SJSA1 (cell line): Measurements from ENCODE around the gene C11orf71. TPM values are rescaled to one million over a fixed set of nuclear protein-coding genes. Genes with fewer than 3 reads are reported as not detected.
A peak's percentile ranks its signal among the peaks of the same experiment; 100 is the strongest.

Source experiments
- DNase-seq, 2 experiments: peaks; one replicate each; pipeline ENCODE4 v3.0.0-alpha.2; 2015 to 2020; ENCODE audit warnings: low spot score in 2 of 2, low read depth in 1 of 2
- H3K27ac ChIP-seq: fragments of 250-450 bp; sonication (Bioruptor Pico); 2 replicates; pipeline ENCODE4 v1.5.1; 2020; ENCODE audit warnings: mild to moderate bottlenecking, moderate library complexity
- H3K27me3 ChIP-seq: fragments of 250-450 bp; sonication (Bioruptor Pico); replicated peaks from 2 replicates; pipeline ENCODE4 v1.5.1; 2020; ENCODE audit warnings: mild to moderate bottlenecking, moderate library complexity
- H3K36me3 ChIP-seq: fragments of 250-450 bp; sonication (Bioruptor Pico); 2 replicates; pipeline ENCODE4 v1.5.1; 2020; ENCODE audit warnings: mild to moderate bottlenecking
- H3K4me1 ChIP-seq: fragments of 250-450 bp; sonication (Bioruptor Pico); replicated peaks from 2 replicates; pipeline ENCODE4 v1.6.1; 2021; ENCODE audit warnings: mild to moderate bottlenecking
- H3K4me3 ChIP-seq: fragments of 250-450 bp; sonication (Bioruptor Pico); 2 replicates; pipeline ENCODE4 v1.5.1; 2020; ENCODE audit warnings: mild to moderate bottlenecking
- H3K9me3 ChIP-seq: fragments of 250-450 bp; sonication (Bioruptor Pico); replicated peaks from 2 replicates; pipeline ENCODE4 v1.5.1; 2020; ENCODE audit warnings: mild to moderate bottlenecking
- total RNA-seq: library from RNA; depleted of rRNA; stranded (reverse); fragments of >200 nt; shearing (Covaris generic); gene quantifications from 2 replicates; pipeline ENCODE4 v1.2.3, GENCODE V29; 2014; rRNA removed

Gene C11orf71
- 1.5 and 4.8 TPM in 2 replicates for total RNA-seq

GRCh38 chr11:114400216-114400914 lies at the start of gene C11orf71, which contains the start of gene RBM7:
Gene C11orf71, minus strand, starts transcription at chr11:114400511. Its CDS starts 180 bp downstream, at chr11:114400331.
Gene RBM7, plus strand, starts transcription at chr11:114400666. Its CDS starts 6 bp downstream, at chr11:114400672.
- Histone ChIP-seq H3K9me3 (no peaks in the 10 kb centered on the region), H3K4me1 (peaks cover 28% of the 10 kb centered on the region), H3K27ac (peak within 1 kb of the TSS; percentile 99), H3K4me3 (peak within 1 kb of the TSS; percentile 71), H3K27me3 (no peaks in the 10 kb centered on the region), H3K36me3 (peaks cover 31% of the 10 kb centered on the region)
- peak; percentile 92 to 96 for DNase-seq

- Histone ChIP-seq H3K36me3 (peaks cover 32% of the 10 kb centered on the region), H3K27me3 (no peaks in the 10 kb centered on the region), H3K27ac (no peak overlapping the region), H3K4me1 (peaks cover 20% of the 10 kb centered on the region), H3K4me3 (no peak overlapping the region), H3K9me3 (no peaks in the 10 kb centered on the region)
- DNase-seq = no peak
Measured at GRCh38 chr11:114449845-114450244, 49.5 kb upstream of the C11orf71 start.

- Histone ChIP-seq H3K36me3 (peaks cover 40% of the 10 kb centered on the region), H3K27ac (peak overlapping the region; percentile 74), H3K27me3 (no peaks in the 10 kb centered on the region), H3K4me3 (no peak overlapping the region), H3K4me1 (peaks cover 20% of the 10 kb centered on the region), H3K9me3 (no peaks in the 10 kb centered on the region)
- peak in 1 of 2 experiments; percentile 9 for DNase-seq
Measured at GRCh38 chr11:114448749-114449482, 48.6 kb upstream of the C11orf71 start.

GRCh38 chr11:114447892-114448291 lies 47.6 kb upstream of the C11orf71 start:
- Histone ChIP-seq H3K9me3 (no peaks in the 10 kb centered on the region), H3K4me3 (no peak overlapping the region), H3K4me1 (peaks cover 20% of the 10 kb centered on the region), H3K27ac (peak overlapping the region; percentile 74), H3K27me3 (no peaks in the 10 kb centered on the region), H3K36me3 (peaks cover 40% of the 10 kb centered on the region)
- peak in 1 of 2 experiments; percentile 40 for DNase-seq

- peak overlapping the region; percentile 74 for H3K27ac ChIP-seq
- DNase-seq = peak in 1 of 2 experiments; percentile 12
- H3K27me3 ChIP-seq = no peaks in the 10 kb centered on the region
- no peaks in the 10 kb centered on the region for H3K9me3 ChIP-seq
- H3K4me1 ChIP-seq = peaks cover 20% of the 10 kb centered on the region
- no peak overlapping the region for H3K4me3 ChIP-seq
- H3K36me3 ChIP-seq = peaks cover 40% of the 10 kb centered on the region
Measured at GRCh38 chr11:114447444-114447843, 47.1 kb upstream of the C11orf71 start.

GRCh38 chr11:114442536-114442935 lies 42.2 kb upstream of the C11orf71 start:
- Histone ChIP-seq H3K4me1 (peaks cover 25% of the 10 kb centered on the region), H3K27me3 (no peaks in the 10 kb centered on the region), H3K4me3 (no peak overlapping the region), H3K9me3 (no peaks in the 10 kb centered on the region), H3K27ac (no peak overlapping the region), H3K36me3 (peaks cover 32% of the 10 kb centered on the region)
- no peak for DNase-seq

- Histone ChIP-seq H3K36me3 (peaks cover 29% of the 10 kb centered on the region), H3K4me3 (no peak overlapping the region), H3K4me1 (peaks cover 20% of the 10 kb centered on the region), H3K27ac (no peak overlapping the region), H3K27me3 (no peaks in the 10 kb centered on the region), H3K9me3 (no peaks in the 10 kb centered on the region)
- DNase-seq = no peak
Measured at GRCh38 chr11:114441921-114442320, 41.6 kb upstream of the C11orf71 start.

- Histone ChIP-seq H3K36me3 (peaks cover 25% of the 10 kb centered on the region), H3K27ac (no peak overlapping the region), H3K4me3 (no peak overlapping the region), H3K9me3 (no peaks in the 10 kb centered on the region), H3K27me3 (no peaks in the 10 kb centered on the region), H3K4me1 (peaks cover 20% of the 10 kb centered on the region)
- no peak for DNase-seq
Measured at GRCh38 chr11:114440971-114441763, 40.9 kb upstream of the C11orf71 start.

- H3K9me3 ChIP-seq = no peaks in the 10 kb centered on the region
- no peak for DNase-seq
- no peaks in the 10 kb centered on the region for H3K27me3 ChIP-seq
- H3K36me3 ChIP-seq = peaks cover 22% of the 10 kb centered on the region
- H3K27ac ChIP-seq = peak overlapping the region; percentile 82
- peaks cover 20% of the 10 kb centered on the region for H3K4me1 ChIP-seq
- H3K4me3 ChIP-seq = peak overlapping the region; percentile 90
Measured at GRCh38 chr11:114440121-114440860, 40.0 kb upstream of the C11orf71 start.

- Histone ChIP-seq H3K36me3 (peaks cover 18% of the 10 kb centered on the region), H3K4me1 (peaks cover 20% of the 10 kb centered on the region), H3K27me3 (no peaks in the 10 kb centered on the region), H3K27ac (peak within 1 kb of the TSS; percentile 82), H3K9me3 (no peaks in the 10 kb centered on the region), H3K4me3 (peak within 1 kb of the TSS; percentile 90)
- DNase-seq = peak; percentile 73 to 85
Measured at GRCh38 chr11:114439229-114440120, 39.2 kb upstream of the C11orf71 start, which contains the start of gene REXO2. Gene REXO2, plus strand, starts transcription at chr11:114439467. Its CDS starts 62 bp downstream, at chr11:114439529.

GRCh38 chr11:114438303-114438702 lies 38.0 kb upstream of the C11orf71 start:
- Histone ChIP-seq H3K27ac (no peak overlapping the region), H3K36me3 (peaks cover 14% of the 10 kb centered on the region), H3K9me3 (no peaks in the 10 kb centered on the region), H3K27me3 (no peaks in the 10 kb centered on the region), H3K4me1 (peaks cover 20% of the 10 kb centered on the region), H3K4me3 (no peak overlapping the region)
- no peak for DNase-seq

- Histone ChIP-seq H3K27ac (no peak overlapping the region), H3K4me3 (no peak overlapping the region), H3K9me3 (no peaks in the 10 kb centered on the region), H3K4me1 (peaks cover under 1% of the 10 kb centered on the region), H3K36me3 (no peaks in the 10 kb centered on the region), H3K27me3 (no peaks in the 10 kb centered on the region)
- DNase-seq = no peak
Measured at GRCh38 chr11:114433376-114433775, 33.1 kb upstream of the C11orf71 start.
